NCI-H82 (cell line): ENCODE data around the gene CIBAR2.
"Not testable (repeated sequence)": the region's sequence is repeated elsewhere in the genome, so short reads cannot be mapped to it uniquely, and the experiment has no call there.

ENCODE experiments used
- DNase-seq: peaks from one replicate; lab custom pipeline; 2025; lab: John Stamatoyannopoulos, UW

CIBAR2 gene

GRCh38 chr16:85062845-85063244 is 49.4 kb downstream of the CIBAR2 start:
- DNase-seq: no peak

- no peak for DNase-seq
Measured at GRCh38 chr16:85062323-85062722, 49.9 kb downstream of the CIBAR2 start.

- no peak for DNase-seq
Measured at GRCh38 chr16:85061566-85061965, 50.7 kb downstream of the CIBAR2 start.

GRCh38 chr16:85058909-85059308 is 53.4 kb downstream of the CIBAR2 start:
- no peak for DNase-seq

- no peak for DNase-seq
Measured at GRCh38 chr16:85057948-85058347, 54.3 kb downstream of the CIBAR2 start.

- DNase-seq: peak; percentile 34
Measured at GRCh38 chr16:85057212-85057889, 54.9 kb downstream of the CIBAR2 start.

- peak; percentile 51 for DNase-seq
Measured at GRCh38 chr16:85056211-85056748, 56.0 kb downstream of the CIBAR2 start.

GRCh38 chr16:85055493-85056210 is 56.6 kb downstream of the CIBAR2 start:
- DNase-seq: no peak

GRCh38 chr16:85054948-85055492 is 57.3 kb downstream of the CIBAR2 start:
- no peak for DNase-seq

GRCh38 chr16:85054321-85054720 is 58.0 kb downstream of the CIBAR2 start:
- DNase-seq: not testable (repeated sequence)

GRCh38 chr16:85052536-85052935 is 59.7 kb downstream of the CIBAR2 start:
- DNase-seq: no peak

- no peak for DNase-seq
Measured at GRCh38 chr16:85051683-85052082, 60.6 kb downstream of the CIBAR2 start.

GRCh38 chr16:85051067-85051581 is 61.1 kb downstream of the CIBAR2 start:
- no peak for DNase-seq

GRCh38 chr16:85049706-85050305 is 62.5 kb downstream of the CIBAR2 start:
- DNase-seq: no peak

GRCh38 chr16:85048921-85049562 is 63.2 kb downstream of the CIBAR2 start:
- no peak for DNase-seq
